A673 (cell line): ENCODE data around the gene ROGDI. TPM values are rescaled to one million over a fixed set of nuclear protein-coding genes. Genes with fewer than 3 reads are reported as not detected.

Source experiments
- BruUV-seq: library from RNA; stranded (reverse); fragments of 400-500 nt; replicated peaks from 2 replicates; lab custom pipeline; 2021; lab: Mats Ljungman, UMichigan
- CTCF ChIA-PET: fragments of 300-600 bp; sonication (Branson Sonifier 250); formaldehyde crosslinking; loops from one replicate; lab custom pipeline; 2022; ENCODE audit warnings: antibody characterized with exemption; lab: Charles Lee
- POLR2A ChIA-PET: fragments of 300-600 bp; sonication (Branson Sonifier 250); formaldehyde crosslinking; loops from one replicate; lab custom pipeline; 2022; ENCODE audit warnings: antibody characterized with exemption; ENCODE audit not compliant: low non-redundant PET; lab: Charles Lee
- DNase-seq: peaks from one replicate; pipeline ENCODE4 v3.0.0-alpha.2; 2015; ENCODE audit warnings: low spot score
- H3K27ac ChIP-seq: fragments of 200-600 bp; sonication (generic); 2 replicates; pipeline ENCODE4 v1.5.1; 2016; ENCODE audit warnings: mixed run types, low read depth, mild to moderate bottlenecking, mixed read lengths, antibody characterized with exemption, low read length; ENCODE audit not compliant: poor library complexity, severe bottlenecking
- H3K27me3 ChIP-seq: fragments of 200-600 bp; sonication (generic); replicated peaks from 2 replicates; pipeline ENCODE4 v1.6.1; 2017; ENCODE audit warnings: mixed run types, low read depth, mild to moderate bottlenecking, mixed read lengths, antibody characterized with exemption, low read length; ENCODE audit not compliant: insufficient read depth, poor library complexity
- H3K36me3 ChIP-seq: fragments of 200-600 bp; sonication (generic); 2 replicates; pipeline ENCODE4 v1.6.1; 2016; ENCODE audit warnings: mixed run types, mild to moderate bottlenecking, mixed read lengths, antibody characterized with exemption, low read length; ENCODE audit not compliant: insufficient read depth, poor library complexity, severe bottlenecking
- H3K4me1 ChIP-seq: fragments of 200-600 bp; sonication (generic); 2 replicates; pipeline ENCODE4 v1.6.1; 2017; ENCODE audit warnings: mixed run types, mild to moderate bottlenecking, mixed read lengths, antibody characterized with exemption, low read length; ENCODE audit not compliant: insufficient read depth, poor library complexity, severe bottlenecking
- H3K4me3 ChIP-seq: fragments of 200-600 bp; sonication (generic); 2 replicates; pipeline ENCODE4 v1.5.1; 2016; ENCODE audit warnings: low read depth, mixed run types, mild to moderate bottlenecking, mixed read lengths, low read length; ENCODE audit not compliant: poor library complexity, severe bottlenecking
- H3K9me3 ChIP-seq: fragments of 200-600 bp; sonication (generic); 2 replicates; pipeline ENCODE4 v1.6.1; 2016; ENCODE audit warnings: mixed run types, low read depth, mild to moderate bottlenecking, mixed read lengths, antibody characterized with exemption, low read length; ENCODE audit not compliant: poor library complexity, severe bottlenecking
- EZH2 ChIP-seq: fragments of 200-600 bp; sonication (generic); IDR thresholded peaks from 2 replicates; pipeline ENCODE4 v1.6.1; 2017; ENCODE audit warnings: borderline replicate concordance, low read depth, mild to moderate bottlenecking, mixed read lengths, antibody characterized with exemption, low read length; ENCODE audit not compliant: poor library complexity, severe bottlenecking
- intact Hi-C: fragments of 100-400 bp; cut with micrococcal nuclease; formaldehyde crosslinking; loops from one replicate; pipeline ENCODE4 v1.10.0; 2022; ENCODE audit not compliant: unreplicated experiment
- total RNA-seq: library from RNA; stranded (reverse); gene quantifications from 2 replicates; pipeline ENCODE4 v1.2.3, GENCODE V29; 2021
- TF ChIP-seq, protein P1 (sequence below): fragments of 300-800, 200-600 bp; sonication (generic); conservative IDR thresholded peaks from 2 replicates; pipeline ENCODE4 v1.5.1; 2017; ENCODE audit warnings: low read depth, mild to moderate bottlenecking, antibody characterized with exemption, low read length, moderate library complexity, mixed read lengths

Gene ROGDI
- total RNA-seq, 1 experiment from 2014 or later = 2.9 TPM

DNA sequence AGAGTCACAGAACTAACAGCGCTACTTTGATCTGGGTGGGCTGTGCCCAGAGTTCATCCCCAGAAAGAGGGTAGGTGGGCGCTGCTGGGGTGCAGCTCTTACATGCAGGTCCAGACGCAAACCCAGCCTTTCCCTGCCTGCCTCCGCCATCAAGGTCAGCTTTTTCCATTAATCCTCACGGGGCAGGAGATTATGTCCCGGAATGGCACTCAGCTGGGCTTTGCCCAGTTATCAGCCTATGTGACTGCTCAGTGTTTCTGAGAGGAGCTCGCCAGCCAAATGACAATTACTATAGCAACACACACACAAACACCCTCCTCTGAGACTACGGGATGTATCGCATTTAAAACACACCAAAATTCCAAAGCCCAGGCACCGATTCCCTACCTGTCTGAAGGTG is 24.5 kb upstream of the ROGDI start:
- ChIA-PET CTCF (interaction anchor here (0.6 kb wide), 1 partner anchor 150 kb away, joined by 3 read pairs; no protein-coding TSS in a partner anchor), POLR2A (no interaction called here)
- H3K27me3 ChIP-seq = no peaks in the 10 kb centered on the region
- no peaks in the 10 kb centered on the region for H3K4me1 ChIP-seq
- intact Hi-C loops = no loop called here
- H3K36me3 ChIP-seq = peaks cover 72% of the 10 kb centered on the region
- no peak for TF ChIP-seq EZH2
- TF ChIP-seq, protein P1, sequence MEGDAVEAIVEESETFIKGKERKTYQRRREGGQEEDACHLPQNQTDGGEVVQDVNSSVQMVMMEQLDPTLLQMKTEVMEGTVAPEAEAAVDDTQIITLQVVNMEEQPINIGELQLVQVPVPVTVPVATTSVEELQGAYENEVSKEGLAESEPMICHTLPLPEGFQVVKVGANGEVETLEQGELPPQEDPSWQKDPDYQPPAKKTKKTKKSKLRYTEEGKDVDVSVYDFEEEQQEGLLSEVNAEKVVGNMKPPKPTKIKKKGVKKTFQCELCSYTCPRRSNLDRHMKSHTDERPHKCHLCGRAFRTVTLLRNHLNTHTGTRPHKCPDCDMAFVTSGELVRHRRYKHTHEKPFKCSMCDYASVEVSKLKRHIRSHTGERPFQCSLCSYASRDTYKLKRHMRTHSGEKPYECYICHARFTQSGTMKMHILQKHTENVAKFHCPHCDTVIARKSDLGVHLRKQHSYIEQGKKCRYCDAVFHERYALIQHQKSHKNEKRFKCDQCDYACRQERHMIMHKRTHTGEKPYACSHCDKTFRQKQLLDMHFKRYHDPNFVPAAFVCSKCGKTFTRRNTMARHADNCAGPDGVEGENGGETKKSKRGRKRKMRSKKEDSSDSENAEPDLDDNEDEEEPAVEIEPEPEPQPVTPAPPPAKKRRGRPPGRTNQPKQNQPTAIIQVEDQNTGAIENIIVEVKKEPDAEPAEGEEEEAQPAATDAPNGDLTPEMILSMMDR = no peak
- no peaks in the 10 kb centered on the region for H3K9me3 ChIP-seq
- no peak overlapping the region for H3K4me3 ChIP-seq
- BruUV-seq = no TSS peak
- DNase-seq = no peak
- H3K27ac ChIP-seq = no peak overlapping the region

DNA sequence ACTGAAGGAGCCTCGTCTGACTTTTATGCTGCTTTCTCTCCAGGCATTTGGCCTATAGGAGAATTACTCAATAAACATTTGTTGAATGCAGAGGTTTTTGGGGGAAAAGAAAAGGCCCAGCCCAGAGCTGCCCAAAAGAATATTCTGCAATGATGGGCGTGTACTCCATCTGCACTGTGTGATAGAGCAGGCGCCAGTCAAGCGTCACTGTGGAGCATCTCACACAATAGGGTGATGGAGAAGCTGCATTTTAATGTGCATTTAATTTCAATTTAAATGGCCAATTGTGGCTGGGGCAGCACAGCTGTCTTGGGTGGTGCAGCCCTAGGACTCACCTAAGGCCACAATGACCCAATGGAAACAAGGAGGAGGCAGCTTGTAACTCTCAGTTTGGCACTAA is 24.1 kb upstream of the ROGDI start:
- DNase-seq = no peak
- TF ChIP-seq, protein P1 = no peak
- no peak for TF ChIP-seq EZH2
- CTCF ChIA-PET = no interaction called here
- H3K4me3 ChIP-seq = no peak overlapping the region
- no peaks in the 10 kb centered on the region for H3K9me3 ChIP-seq
- H3K27me3 ChIP-seq = no peaks in the 10 kb centered on the region
- no peaks in the 10 kb centered on the region for H3K4me1 ChIP-seq
- intact Hi-C loops = no loop called here
- H3K27ac ChIP-seq = no peak overlapping the region
- no TSS peak for BruUV-seq
- POLR2A ChIA-PET = no interaction called here
- H3K36me3 ChIP-seq = peaks cover 67% of the 10 kb centered on the region

GRCh38 chr16:4825196-4825595 is 22.8 kb upstream of the ROGDI start:
- Histone ChIP-seq H3K4me3 (no peak overlapping the region), H3K9me3 (no peaks in the 10 kb centered on the region), H3K4me1 (no peaks in the 10 kb centered on the region), H3K27me3 (no peaks in the 10 kb centered on the region), H3K27ac (no peak overlapping the region), H3K36me3 (peaks cover 62% of the 10 kb centered on the region)
- TF ChIP-seq, protein P1 = no peak
- no peak for TF ChIP-seq EZH2
- CTCF ChIA-PET = no interaction called here
- no TSS peak for BruUV-seq
- intact Hi-C loops = no loop called here
- no peak for DNase-seq
- POLR2A ChIA-PET = no interaction called here
